Uterus (tissue), 4 donors: ENCODE measurements around the gene SLC6A1. TPM values are rescaled to one million over a fixed set of nuclear protein-coding genes. Genes with fewer than 3 reads are reported as not detected.

ENCODE experiments used
- DNase-seq, 2 donors: peaks; one replicate each; pipeline ENCODE4 v3.0.0-alpha.2; 2019 to 2020
- H3K27ac ChIP-seq, 2 donors: fragments of 200-600 bp; sonication (generic); 1 replicate in 1 of 2; 2 replicates in 1 of 2; pipeline ENCODE4 v1.5.1; 2016 to 2018
- H3K27me3 ChIP-seq, 2 donors: fragments of 200-600 bp; sonication (generic); one replicate each; pipeline ENCODE4 v1.5.1; 2018 to 2019; ENCODE audit warnings: control low read depth in 1 of 2
- H3K36me3 ChIP-seq, 2 donors: fragments of 200-600 bp; sonication (generic); one replicate each; pipeline ENCODE4 v1.5.1; 2019; ENCODE audit warnings: control low read depth in 1 of 2
- H3K4me1 ChIP-seq, 2 donors: fragments of 200-600 bp; sonication (generic); one replicate each; pipeline ENCODE4 v1.5.1; 2018 to 2019; ENCODE audit warnings: control low read depth in 1 of 2
- H3K4me3 ChIP-seq, 2 donors: fragments of 200-600 bp; sonication (generic); 1 replicate in 1 of 2; 2 replicates in 1 of 2; pipeline ENCODE4 v1.5.1; 2018 to 2019; ENCODE audit warnings: mild to moderate bottlenecking in 1 of 2
- H3K9me3 ChIP-seq, 2 donors: fragments of 200-600 bp; sonication (generic); one replicate each; pipeline ENCODE4 v1.5.1; 2019; ENCODE audit warnings: control low read depth in 1 of 2
- CTCF ChIP-seq, 4 experiments: fragments of 200-600 bp in 2 of 4; fragments of 450-650 bp in 2 of 4; sonication (generic) in 2 of 4; IDR thresholded peaks; one replicate each; pipeline ENCODE4 v1.5.1; 2016 to 2019; ENCODE audit warnings: antibody characterized with exemption in 4 of 4, mild to moderate bottlenecking in 2 of 4, moderate library complexity in 1 of 4
- POLR2A ChIP-seq, 2 donors: fragments of 450-650 bp; IDR thresholded peaks; one replicate each; pipeline ENCODE4 v1.6.1; 2016; ENCODE audit warnings: antibody characterized with exemption in 2 of 2, mild to moderate bottlenecking in 1 of 2, moderate library complexity in 1 of 2
- intact Hi-C: fragments of 100-400 bp; cut with DNase I; formaldehyde crosslinking; loops from one replicate; pipeline ENCODE4 v1.15.1; 2023; ENCODE audit warnings: low total_unique reads
- total RNA-seq, 4 donors: library from RNA; depleted of rRNA in 3 of 4; stranded (reverse); fragments of >200 nt in 3 of 4; gene quantifications; one replicate each; pipeline versions ENCODE4 v1.1.0 to v1.2.4, GENCODE V29; 2014 to 2023
- donor health status: DM: yes; HTN: yes; CAD: no.

SLC6A1 gene
- 1 to 10 TPM in 2 of 4 donors, under 1 TPM in 2; under 0.01 to 5.0 (median 1.6) TPM for total RNA-seq

GRCh38 chr3:10992017-10992942, at the start of gene SLC6A1:
Gene SLC6A1, plus strand, starts transcription at chr3:10992748. Its CDS starts 24,464 bp downstream, at chr3:11017212.
- Histone ChIP-seq H3K4me1 (no peaks in the 10 kb centered on the region), H3K27me3 (peaks cover 0 to 3% of the 10 kb centered on the region in 2 donors), H3K36me3 (no peaks in the 10 kb centered on the region), H3K9me3 (no peaks in the 10 kb centered on the region), H3K4me3 (peak within 1 kb of the TSS; percentile 31 to 38), H3K27ac (peak within 1 kb of the TSS; percentile 34 to 36)
- intact Hi-C loops: no loop called here
- DNase-seq: peak; percentile 19 to 39
- no peak for TF ChIP-seq POLR2A (IDR thresholded peaks at IDR 0.05)
- peak in 2 of 4 experiments; percentile 14 to 16 for TF ChIP-seq CTCF (IDR thresholded peaks at IDR 0.05)

- Histone ChIP-seq H3K4me1 (no peaks in the 10 kb centered on the region), H3K36me3 (no peaks in the 10 kb centered on the region), H3K4me3 (no peak overlapping the region), H3K27ac (no peak overlapping the region), H3K9me3 (no peaks in the 10 kb centered on the region), H3K27me3 (no peaks in the 10 kb centered on the region)
- no peak for TF ChIP-seq POLR2A (IDR thresholded peaks at IDR 0.05)
- no peak for TF ChIP-seq CTCF (IDR thresholded peaks at IDR 0.05)
- DNase-seq: no peak
- intact Hi-C loops: loop anchor here (10.0 kb wide), 1 partner anchor 110 kb away; no protein-coding TSS in a partner anchor
Measured at GRCh38 chr3:10944866-10945265, 47.7 kb upstream of the SLC6A1 start.

- H3K4me3 ChIP-seq: no peak overlapping the region
- no peaks in the 10 kb centered on the region for H3K4me1 ChIP-seq
- H3K27me3 ChIP-seq: no peaks in the 10 kb centered on the region
- peak; percentile 29 to 52 for DNase-seq
- TF ChIP-seq POLR2A (IDR thresholded peaks at IDR 0.05): no peak
- peak; percentile 72 to 82 (median 74) for TF ChIP-seq CTCF (IDR thresholded peaks at IDR 0.05)
- no peaks in the 10 kb centered on the region for H3K36me3 ChIP-seq
- no peak overlapping the region for H3K27ac ChIP-seq
- intact Hi-C loops: loop anchor here (10.0 kb wide), 1 partner anchor 109 kb away; no protein-coding TSS in a partner anchor
- no peaks in the 10 kb centered on the region for H3K9me3 ChIP-seq
Measured at GRCh38 chr3:10945683-10946287, 46.8 kb upstream of the SLC6A1 start.

- Histone ChIP-seq H3K4me3 (no peak overlapping the region), H3K36me3 (no peaks in the 10 kb centered on the region), H3K4me1 (no peaks in the 10 kb centered on the region), H3K9me3 (no peaks in the 10 kb centered on the region), H3K27ac (no peak overlapping the region), H3K27me3 (no peaks in the 10 kb centered on the region)
- no peak for TF ChIP-seq POLR2A (IDR thresholded peaks at IDR 0.05)
- no peak for TF ChIP-seq CTCF (IDR thresholded peaks at IDR 0.05)
- DNase-seq: no peak
- intact Hi-C loops: loop anchor here (10.0 kb wide), 1 partner anchor 108 kb away; no protein-coding TSS in a partner anchor
Measured at GRCh38 chr3:10946526-10946925, 46.0 kb upstream of the SLC6A1 start.
